PFSK-1 (cell line): Measurements from ENCODE around the gene COL7A1.

Experiments
- FOXP2 ChIP-seq: optimal IDR thresholded peaks from 2 replicates; pipeline ENCODE3; 2011; ENCODE audit warnings: borderline replicate concordance, control low read depth, inconsistent platforms; ENCODE audit not compliant: insufficient read depth; ENCODE audit errors: extremely low read length, extremely low read depth
- POLR2AphosphoS5 ChIP-seq: IDR thresholded peaks from 2 replicates; pipeline ENCODE4 v1.6.1; 2012; ENCODE audit warnings: low read depth, mild to moderate bottlenecking, control low read depth, low read length, moderate library complexity
- SIN3A ChIP-seq: IDR thresholded peaks from 2 replicates; pipeline ENCODE4 v1.6.1; 2012; ENCODE audit warnings: mild to moderate bottlenecking, low read length, moderate library complexity, borderline replicate concordance; ENCODE audit not compliant: insufficient read depth
- TAF1 ChIP-seq: IDR thresholded peaks from 2 replicates; pipeline ENCODE4 v1.6.1; 2012; ENCODE audit warnings: low read length, control low read depth, borderline replicate concordance; ENCODE audit not compliant: insufficient read depth
- TF ChIP-seq, protein P1 (sequence below), 2 experiments: IDR thresholded peaks; 2 replicates each; pipeline versions ENCODE4 v1.6.1 to v1.8.0; 2011 to 2012; ENCODE audit warnings: low read depth in 2 of 2, low read length in 2 of 2, control low read depth in 1 of 2, inconsistent platforms in 1 of 2, mild to moderate bottlenecking in 1 of 2, moderate library complexity in 1 of 2; ENCODE audit not compliant: insufficient read depth in 1 of 2

DNA sequence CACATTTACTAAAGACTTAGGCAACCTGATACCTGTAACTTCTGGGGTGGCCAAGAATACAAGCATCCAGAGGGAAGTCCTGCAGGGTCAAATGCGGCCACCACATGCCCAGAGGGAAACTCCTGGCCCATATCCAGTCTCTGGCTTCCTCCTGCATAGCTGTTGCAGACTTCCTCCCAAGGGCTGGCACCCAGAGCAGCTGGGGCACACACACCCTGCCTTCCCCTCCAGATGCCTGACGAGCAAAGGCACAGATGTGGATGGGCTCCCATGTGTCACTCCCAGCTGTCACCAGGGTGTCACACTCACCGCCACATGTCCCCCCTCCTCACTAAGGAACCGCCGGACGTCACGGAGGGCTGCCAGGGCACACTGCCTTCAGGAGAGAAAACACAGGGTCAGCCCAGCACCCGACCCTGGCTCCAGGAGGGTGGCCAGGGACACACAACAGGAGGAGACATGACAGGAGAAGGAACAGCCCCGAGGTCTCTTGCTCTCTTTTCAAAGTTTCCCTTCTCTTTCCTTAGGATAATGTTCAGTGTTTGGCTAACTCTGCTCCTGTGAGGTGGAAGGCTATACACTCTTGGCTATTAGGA, 51.8 kb downstream of the COL7A1 start:
- TF ChIP-seq POLR2AphosphoS5 (no peak), SIN3A (no peak), TAF1 (no peak), FOXP2 (no peak)
- TF ChIP-seq, protein P1, sequence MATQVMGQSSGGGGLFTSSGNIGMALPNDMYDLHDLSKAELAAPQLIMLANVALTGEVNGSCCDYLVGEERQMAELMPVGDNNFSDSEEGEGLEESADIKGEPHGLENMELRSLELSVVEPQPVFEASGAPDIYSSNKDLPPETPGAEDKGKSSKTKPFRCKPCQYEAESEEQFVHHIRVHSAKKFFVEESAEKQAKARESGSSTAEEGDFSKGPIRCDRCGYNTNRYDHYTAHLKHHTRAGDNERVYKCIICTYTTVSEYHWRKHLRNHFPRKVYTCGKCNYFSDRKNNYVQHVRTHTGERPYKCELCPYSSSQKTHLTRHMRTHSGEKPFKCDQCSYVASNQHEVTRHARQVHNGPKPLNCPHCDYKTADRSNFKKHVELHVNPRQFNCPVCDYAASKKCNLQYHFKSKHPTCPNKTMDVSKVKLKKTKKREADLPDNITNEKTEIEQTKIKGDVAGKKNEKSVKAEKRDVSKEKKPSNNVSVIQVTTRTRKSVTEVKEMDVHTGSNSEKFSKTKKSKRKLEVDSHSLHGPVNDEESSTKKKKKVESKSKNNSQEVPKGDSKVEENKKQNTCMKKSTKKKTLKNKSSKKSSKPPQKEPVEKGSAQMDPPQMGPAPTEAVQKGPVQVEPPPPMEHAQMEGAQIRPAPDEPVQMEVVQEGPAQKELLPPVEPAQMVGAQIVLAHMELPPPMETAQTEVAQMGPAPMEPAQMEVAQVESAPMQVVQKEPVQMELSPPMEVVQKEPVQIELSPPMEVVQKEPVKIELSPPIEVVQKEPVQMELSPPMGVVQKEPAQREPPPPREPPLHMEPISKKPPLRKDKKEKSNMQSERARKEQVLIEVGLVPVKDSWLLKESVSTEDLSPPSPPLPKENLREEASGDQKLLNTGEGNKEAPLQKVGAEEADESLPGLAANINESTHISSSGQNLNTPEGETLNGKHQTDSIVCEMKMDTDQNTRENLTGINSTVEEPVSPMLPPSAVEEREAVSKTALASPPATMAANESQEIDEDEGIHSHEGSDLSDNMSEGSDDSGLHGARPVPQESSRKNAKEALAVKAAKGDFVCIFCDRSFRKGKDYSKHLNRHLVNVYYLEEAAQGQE (IDR thresholded peaks at IDR 0.05; ENCODE audit: insufficient read depth in 1 of 2, low read depth in 2 of 2, low read length in 2 of 2): no peak
